SIG-M5 treated with dmso at 0.1 percent for 504 hours (cell line): ENCODE results near the gene GMIP.
A peak's percentile ranks its signal among the peaks of the same experiment; 100 is the strongest.

Experiments
- DNase-seq: peaks from one replicate; lab custom pipeline; 2025; ENCODE audit not compliant: unreplicated experiment; lab: John Stamatoyannopoulos, UW

GMIP gene

GRCh38 chr19:19637186-19637522 lies 6.3 kb downstream of the GMIP start:
- no peak for DNase-seq

DNA sequence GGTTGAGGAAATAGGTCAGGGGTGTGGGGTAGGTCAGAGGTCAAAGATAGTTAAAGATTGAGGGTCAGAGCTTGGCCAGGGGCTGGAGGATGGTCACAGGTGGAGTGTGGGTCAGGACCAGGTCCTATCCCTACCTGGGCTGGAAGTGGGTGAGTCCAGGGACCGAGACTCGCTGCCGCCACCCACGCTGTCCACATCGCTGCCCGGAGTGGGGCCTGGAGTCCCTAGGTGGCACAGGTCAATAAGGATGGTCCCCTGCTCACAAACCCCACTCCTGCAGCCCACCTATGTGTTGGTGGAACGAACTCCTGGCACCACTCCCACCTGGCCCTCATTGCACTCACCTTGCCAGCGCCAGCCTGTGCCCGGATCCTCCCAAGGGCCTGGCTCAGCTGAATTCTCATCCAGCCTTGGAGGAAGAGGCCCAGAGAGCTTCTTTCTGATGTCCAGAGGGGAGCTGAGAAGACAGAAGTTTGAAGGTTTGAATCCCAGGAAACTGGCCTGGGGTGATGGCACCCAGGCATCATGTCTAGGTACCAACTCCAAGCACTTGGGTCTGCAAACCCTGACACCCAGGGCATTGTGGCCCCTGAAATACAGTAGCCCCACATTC lies 6.8 kb downstream of the GMIP start:
- no peak for DNase-seq

DNA sequence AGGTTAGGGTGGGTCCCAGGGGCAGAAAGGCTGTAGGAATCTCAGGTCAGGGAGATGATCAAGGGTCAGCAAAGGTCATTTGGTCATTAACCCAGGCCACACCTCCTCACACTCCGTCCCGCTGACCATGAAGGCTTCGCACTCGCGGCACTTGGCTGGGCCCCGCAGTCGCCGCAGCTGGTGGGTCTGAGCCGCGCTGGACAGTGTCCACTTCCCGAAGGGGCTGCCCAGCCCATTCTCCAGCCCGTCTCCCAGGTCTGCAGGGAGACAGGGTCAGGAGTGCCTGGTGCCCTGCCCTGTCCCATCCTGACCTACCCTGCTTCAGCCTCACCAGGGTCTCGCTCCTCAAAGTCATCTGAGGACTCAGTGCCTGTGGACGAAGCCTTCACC lies 8.1 kb downstream of the GMIP start:
- no peak for DNase-seq

GRCh38 chr19:19634516-19635312 lies 8.7 kb downstream of the GMIP start:
- DNase-seq: no peak

DNA sequence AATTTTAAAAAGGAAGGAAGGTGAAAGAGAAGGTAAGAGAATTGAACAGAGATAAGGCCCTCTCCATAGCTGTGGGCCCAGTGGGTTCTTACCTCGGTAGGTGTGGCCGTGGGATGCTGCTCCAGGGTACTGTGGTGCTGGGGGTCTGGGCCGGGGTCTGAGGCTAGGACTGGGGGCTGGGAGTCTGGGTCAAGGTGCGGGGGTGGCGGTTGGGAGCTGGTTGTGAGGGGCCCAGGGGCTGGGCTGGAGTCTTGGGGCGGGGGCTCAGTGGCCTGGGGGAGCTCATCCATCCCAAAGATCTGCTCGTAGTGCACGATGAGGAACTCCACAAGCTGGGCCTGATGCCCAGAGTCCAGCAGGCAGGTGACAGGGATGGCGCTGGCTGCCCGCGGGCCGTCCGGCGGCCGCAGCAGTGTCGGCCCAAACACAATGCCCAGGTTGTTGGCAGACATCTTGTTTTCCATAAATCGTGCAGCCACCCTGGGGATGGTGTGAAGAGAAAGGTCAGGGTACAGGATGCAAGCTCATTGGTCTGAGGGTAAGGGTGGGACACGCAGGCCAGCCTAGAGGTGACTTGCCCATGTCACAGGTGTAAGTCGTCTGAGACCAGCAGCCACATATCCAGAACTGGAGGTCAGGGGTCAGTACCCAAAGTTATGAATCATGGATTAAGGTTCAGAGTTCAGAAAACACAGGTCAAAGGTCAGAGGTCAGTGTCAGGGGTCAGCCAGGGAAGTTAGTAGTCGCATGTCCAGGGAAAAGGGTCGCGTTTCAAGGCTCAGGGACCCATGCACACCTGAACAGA lies 9.5 kb downstream of the GMIP start:
- DNase-seq: no peak

DNA sequence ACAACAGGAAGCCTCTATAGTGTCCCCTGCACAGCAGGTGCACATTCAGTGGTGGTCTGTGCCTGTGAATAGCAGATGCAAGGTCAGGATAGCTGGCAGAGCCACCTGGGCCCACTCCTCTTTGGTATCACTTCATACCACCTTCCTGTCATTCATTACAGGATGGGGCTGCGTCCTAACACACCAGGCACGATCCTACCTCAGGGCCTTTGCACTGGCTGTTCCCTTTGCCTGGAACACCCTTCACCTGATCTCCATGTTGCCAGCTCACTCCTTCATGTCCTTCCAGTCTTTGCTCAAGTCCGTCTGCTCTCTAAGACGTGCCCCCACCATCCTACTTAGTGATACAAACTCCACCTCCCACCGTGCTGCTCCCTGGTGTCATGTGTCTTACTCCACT lies 10.8 kb downstream of the GMIP start:
- no peak for DNase-seq

GRCh38 chr19:19631346-19631745 lies 12.1 kb downstream of the GMIP start:
- no peak for DNase-seq

DNA sequence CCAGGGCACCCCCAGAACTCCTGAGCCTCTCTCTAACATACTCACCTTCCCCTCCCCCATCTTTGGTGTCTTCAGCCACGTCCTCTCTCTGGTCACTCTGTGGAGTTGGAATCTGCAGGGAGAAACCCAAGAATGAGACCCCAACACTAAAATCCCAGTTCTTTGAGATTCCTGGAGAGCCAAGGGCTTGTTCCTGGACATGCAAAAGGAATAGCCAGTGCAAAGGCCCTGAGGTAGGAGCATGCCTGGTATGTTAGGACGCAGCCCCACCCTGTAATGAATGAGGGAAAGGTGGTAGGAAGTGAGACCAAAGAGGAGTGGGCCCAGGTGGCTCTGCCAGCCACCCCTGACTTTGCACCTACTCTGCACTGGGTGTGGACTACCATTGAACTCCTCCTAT lies 13.0 kb downstream of the GMIP start:
- DNase-seq: no peak

DNA sequence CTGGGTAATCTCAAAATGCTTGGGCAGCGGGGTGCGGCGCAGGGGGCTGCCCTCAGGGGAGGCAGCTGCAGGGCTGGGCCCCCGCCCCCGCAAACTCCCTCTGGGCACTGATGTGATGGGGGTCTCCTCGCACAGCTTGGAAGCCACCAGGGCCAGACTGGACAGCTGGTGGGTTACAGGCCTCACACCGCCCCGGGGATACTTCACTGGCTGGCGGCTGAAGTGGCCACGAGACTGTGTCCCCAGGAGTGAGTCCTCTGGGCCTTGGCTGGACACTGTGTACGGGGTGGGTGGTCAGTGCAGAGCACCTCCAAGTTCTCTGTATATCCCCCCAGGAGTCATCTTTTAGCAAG lies 13.4 kb downstream of the GMIP start:
- no peak for DNase-seq

- DNase-seq: peak; percentile 71
Observed at GRCh38 chr19:19628501-19629134, 14.8 kb downstream of the GMIP start.

GRCh38 chr19:19627621-19628500 lies 15.6 kb downstream of the GMIP start, which contains the start of gene LPAR2:
TSS of gene LPAR2 (minus strand) at chr19:19628220. CDS start at chr19:19627275, 945 bp downstream.
- no peak for DNase-seq

- DNase-seq: no peak
Observed at GRCh38 chr19:19626516-19627472, 16.7 kb downstream of the GMIP start.

- DNase-seq: no peak
Observed at GRCh38 chr19:19624032-19624570, 19.4 kb downstream of the GMIP start.

GRCh38 chr19:19623383-19623782 lies 20.1 kb downstream of the GMIP start:
- DNase-seq: no peak

GRCh38 chr19:19619849-19620210 lies 23.6 kb downstream of the GMIP start:
- no peak for DNase-seq

GRCh38 chr19:19619181-19619848 lies 24.1 kb downstream of the GMIP start:
- no peak for DNase-seq

- peak; percentile 95 for DNase-seq
Observed at GRCh38 chr19:19618219-19619051, 25.0 kb downstream of the GMIP start, which contains the start of gene PBX4. TSS of gene PBX4 (minus strand) at chr19:19618687. CDS start at chr19:19618629, 58 bp downstream.

DNA sequence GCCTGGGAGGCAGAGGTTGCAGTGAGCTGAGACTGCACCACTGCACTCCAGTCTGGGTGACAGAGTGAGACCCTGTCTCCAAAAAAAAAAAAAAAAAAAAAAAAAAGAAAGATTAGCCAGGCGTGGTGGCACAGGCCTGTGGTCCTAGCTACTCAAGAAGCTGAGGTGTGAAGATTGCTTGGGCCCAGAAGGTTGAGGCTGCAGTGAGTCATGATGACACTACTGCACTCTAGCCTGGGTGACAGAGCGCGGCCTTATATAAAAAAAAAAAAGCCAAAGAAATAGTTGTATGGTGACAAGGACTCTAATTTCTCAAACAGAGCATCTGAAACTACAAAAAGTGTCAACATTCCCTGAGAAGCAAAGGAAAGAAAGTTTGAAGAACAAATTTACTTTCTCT lies 28.4 kb downstream of the GMIP start:
- no peak for DNase-seq
